WI38 (cell line): Measurements from ENCODE around the gene AHSG.

Source experiments
- H3K4me3 ChIP-seq: 2 replicates; pipeline ENCODE4 v1.5.1; 2011; ENCODE audit warnings: low read depth, mild to moderate bottlenecking, control low read depth, low read length
- TF ChIP-seq, protein P1 (sequence below): IDR thresholded peaks from 2 replicates; pipeline ENCODE4 v1.5.1; 2012; ENCODE audit warnings: low read depth, mild to moderate bottlenecking, control low read depth, low read length

Gene AHSG

DNA sequence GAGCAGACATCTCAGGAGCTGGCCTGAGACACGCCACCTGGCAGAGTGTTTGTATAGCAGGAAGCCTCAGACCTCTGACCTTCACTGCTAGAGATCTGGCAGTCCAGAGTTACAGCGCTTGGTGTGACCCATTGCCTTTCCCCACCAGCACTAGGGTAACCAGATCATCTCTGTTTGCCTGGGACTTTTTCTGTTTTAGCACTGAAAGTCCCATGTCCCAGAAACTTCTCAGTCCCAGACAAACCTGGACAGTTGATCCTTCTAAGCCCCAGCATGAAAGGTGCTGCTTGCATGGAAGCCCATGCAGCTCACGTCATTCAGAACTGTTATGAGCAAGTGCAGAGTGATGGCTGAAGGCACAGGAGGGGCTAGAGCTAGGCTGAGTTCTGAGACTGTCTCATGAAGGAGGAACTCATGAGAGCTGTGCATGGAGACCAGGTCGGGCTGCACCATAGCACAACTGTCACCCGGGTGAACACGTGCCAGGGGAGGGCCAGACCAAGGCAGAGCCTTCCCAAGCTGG lies 18.2 kb upstream of the AHSG start:
- H3K4me3 ChIP-seq, result no peak overlapping the region
- TF ChIP-seq, protein P1, sequence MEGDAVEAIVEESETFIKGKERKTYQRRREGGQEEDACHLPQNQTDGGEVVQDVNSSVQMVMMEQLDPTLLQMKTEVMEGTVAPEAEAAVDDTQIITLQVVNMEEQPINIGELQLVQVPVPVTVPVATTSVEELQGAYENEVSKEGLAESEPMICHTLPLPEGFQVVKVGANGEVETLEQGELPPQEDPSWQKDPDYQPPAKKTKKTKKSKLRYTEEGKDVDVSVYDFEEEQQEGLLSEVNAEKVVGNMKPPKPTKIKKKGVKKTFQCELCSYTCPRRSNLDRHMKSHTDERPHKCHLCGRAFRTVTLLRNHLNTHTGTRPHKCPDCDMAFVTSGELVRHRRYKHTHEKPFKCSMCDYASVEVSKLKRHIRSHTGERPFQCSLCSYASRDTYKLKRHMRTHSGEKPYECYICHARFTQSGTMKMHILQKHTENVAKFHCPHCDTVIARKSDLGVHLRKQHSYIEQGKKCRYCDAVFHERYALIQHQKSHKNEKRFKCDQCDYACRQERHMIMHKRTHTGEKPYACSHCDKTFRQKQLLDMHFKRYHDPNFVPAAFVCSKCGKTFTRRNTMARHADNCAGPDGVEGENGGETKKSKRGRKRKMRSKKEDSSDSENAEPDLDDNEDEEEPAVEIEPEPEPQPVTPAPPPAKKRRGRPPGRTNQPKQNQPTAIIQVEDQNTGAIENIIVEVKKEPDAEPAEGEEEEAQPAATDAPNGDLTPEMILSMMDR, result no peak

DNA sequence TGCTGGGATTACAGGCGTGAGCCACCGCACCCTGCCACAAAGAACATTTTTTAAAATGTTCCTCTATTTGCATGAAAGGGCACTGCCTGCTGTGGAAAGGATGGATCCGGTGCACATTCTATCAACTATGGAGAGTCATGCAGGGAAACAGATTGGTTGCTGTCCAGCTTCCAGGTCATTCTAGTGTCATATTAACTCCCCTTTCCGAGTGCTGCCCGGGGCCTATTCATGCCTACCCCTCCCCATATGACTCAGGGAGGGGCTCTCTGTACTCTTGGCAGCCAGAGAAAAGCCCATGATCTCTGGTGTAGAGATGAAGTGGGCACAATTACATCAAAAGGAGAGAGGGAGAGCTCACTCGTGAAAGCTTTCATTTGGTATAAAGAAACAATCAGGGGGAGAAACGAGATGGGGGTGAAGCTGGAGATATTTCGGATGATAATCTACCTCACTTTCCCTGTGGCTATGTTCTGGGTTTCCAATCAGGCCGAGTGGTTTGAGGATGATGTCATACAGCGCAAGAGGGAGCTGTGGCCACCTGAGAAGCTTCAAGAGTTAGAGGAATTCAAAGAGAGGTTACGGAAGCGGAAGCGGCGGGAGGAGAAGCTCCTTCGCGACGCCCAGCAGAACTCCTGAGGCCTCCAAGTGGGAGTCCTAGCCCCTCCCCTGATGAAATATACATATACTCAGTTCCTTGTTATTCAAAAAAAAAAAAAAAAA lies 16.1 kb upstream of the AHSG start:
- no peak overlapping the region for H3K4me3 ChIP-seq
- TF ChIP-seq, protein P1, result no peak

DNA sequence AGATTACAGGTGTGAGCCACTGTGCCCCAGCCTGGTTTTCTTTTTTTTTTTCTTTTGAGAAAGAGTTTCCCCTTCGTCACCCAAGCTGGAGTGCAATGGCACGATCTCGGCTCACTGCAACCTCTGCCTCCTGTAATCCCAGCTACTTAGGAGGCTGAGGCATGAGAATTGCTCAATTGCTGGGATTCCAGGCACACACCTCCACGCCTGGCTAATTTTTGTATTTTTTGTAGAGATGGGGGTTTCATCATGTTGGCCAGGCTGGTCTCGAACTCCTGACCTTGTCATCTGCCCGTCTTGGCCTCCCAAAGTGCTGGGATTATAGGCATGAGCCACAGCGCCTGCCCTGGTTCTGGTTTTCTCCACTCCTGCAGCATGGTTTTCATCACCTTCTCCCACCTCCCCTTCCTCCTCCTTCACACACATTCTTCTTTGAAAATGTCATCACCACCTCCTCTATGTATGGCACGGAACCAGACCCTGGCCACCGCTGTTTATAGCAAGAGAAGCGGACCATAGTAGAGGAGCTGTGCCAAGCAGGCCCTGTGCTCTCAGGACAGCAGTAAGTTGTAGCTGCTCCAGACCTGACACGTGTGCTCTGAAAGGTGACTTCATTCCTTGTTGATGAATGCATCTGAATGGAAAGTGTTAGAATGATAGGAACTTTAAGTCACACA lies 14.6 kb upstream of the AHSG start:
- H3K4me3 ChIP-seq, result no peak overlapping the region
- TF ChIP-seq, protein P1, result no peak

DNA sequence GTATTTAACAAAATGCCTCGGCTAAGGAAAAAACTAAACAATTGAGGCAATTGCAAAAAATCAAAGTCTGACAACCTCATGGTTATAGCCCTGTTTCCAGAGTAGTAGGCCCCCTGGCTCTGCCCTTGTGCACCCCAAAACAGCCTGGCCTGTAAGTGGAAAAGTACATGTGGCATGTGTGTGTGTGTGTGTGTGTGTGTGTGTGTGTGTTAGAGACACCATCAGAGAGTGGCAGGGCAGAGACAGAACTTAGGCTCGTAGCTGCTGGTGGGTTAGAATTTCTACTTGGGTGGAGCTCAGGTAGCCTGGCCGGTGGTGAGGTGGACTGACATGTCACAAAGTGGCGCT lies 14.1 kb upstream of the AHSG start:
- no peak overlapping the region for H3K4me3 ChIP-seq
- TF ChIP-seq, protein P1, result no peak

DNA sequence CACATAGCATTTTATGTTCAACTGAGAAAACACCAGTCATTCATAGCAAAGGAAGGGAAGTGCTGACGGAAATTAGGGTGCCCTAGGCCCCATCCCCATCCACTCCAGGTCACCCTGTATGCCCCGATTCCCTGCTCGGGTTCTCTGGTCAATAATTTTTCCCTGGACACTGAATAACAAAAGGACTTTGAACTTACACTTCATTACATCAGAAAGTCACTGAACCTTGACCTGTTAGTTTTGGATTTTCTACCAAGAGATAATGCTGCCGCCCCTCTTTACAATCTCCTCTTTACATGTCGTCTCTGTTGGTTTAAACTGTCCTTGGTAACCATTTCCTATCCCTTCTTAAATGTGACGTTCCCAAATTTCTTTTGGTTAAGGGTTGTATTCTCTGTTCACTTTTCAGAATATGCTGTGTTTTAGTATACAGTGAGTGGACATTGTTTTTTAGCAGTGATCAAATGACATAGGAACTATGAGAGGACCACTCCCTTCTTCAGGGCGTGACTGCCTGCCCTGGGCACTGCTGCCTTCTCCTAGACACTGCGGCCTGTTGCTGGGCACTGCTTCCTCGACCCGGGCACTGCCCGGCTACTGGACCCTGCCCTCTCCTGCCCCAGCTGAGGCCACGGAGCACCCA lies 13.6 kb upstream of the AHSG start:
- no peak overlapping the region for H3K4me3 ChIP-seq
- TF ChIP-seq, protein P1, result no peak

DNA sequence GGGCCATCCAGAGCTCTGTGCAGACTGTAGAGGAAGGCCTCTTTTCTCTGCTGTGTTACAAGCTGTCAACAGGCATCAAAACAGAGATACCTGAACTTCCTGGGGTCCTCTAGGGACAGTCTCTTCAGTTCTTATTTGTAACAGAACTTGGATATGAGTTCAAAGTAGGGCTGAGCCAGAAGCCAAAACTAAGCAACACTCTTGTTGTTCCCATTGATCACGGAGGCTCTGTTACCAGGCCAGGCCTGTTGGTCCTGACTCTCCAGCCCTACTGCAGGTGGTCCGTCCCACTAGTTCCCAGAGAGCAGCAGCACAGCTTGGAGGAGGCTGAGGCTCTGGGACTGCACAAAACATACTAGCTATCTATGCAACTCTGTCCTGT lies 13.1 kb upstream of the AHSG start:
- no peak overlapping the region for H3K4me3 ChIP-seq
- TF ChIP-seq, protein P1, result no peak

DNA sequence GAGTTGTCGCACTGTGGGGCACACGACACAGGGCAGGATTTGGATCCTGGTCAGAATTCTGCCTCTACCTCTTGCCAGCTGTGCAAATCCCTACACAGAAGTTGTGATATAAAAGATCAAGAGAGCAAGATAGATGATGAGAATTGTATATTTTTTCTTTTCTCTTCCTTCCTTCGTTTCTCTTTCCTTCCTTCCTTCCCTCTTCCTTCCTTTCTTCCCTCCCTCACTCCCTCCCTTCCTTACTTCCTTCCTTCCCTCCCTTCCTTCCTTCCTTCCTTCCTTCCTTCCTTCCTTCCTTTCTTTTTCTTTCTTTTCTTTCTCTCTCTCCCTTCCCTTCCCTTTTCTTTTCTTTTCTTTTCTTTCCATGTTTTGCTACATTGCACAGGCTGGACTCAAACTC lies 12.0 kb upstream of the AHSG start:
- TF ChIP-seq, protein P1, result no peak
- no peak overlapping the region for H3K4me3 ChIP-seq
